Measurements from ENCODE around the gene SEC14L1.
"Not testable (repeated sequence)": the region's sequence is repeated elsewhere in the genome, so short reads cannot be mapped to it uniquely, and the experiment has no call there.

The SEC14L1 gene

GRCh38 chr17:77237232-77238008, 96.7 kb downstream of the SEC14L1 start:
- no peak for DNase-seq (ENCODE audit: low spot score)

GRCh38 chr17:77240976-77241375, 100.2 kb downstream of the SEC14L1 start:
- DNase-seq (ENCODE audit: low spot score), result no peak

DNA sequence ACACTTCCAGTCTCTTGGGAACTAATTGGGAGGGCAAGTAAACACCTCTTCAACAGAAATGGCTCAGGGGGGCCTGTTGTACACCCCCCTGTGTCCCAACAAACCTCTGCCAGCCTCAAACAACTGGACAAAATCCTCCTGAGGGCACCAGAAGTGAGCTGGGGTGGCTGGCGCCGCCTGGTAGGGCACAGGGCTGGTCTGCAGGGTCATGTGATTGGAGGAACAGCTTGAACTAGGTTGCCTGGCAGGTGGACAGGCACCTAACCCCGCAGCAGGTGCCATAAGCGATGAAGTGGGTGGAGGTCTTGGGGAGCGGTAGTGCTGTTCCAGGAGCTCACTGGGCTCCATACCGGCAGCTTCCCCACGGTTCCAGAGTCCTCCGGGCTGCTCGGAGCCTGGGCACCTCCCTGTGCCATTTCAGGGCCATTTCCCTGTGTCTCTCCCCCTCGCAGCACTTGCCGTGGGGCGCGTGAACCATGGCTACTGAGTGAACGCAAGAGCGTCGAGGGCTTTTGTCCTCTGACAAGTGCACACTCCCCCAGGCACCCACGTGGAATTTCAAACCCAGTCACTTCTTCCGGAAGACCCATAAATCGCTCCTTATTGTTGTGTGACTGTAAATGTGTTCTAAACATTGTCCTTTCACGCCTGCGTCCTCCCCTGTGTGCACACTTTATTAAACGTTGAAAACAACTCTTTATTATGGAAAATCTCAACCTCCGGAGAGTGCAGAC, 101.5 kb downstream of the SEC14L1 start:
- no peak for DNase-seq (ENCODE audit: low spot score)

- DNase-seq (ENCODE audit: low spot score), result no peak
Measured at GRCh38 chr17:77245162-77245926, 104.6 kb downstream of the SEC14L1 start.

- DNase-seq (ENCODE audit: low spot score), result no peak
Measured at GRCh38 chr17:77246110-77247047, 105.6 kb downstream of the SEC14L1 start.

GRCh38 chr17:77247048-77247541, 106.3 kb downstream of the SEC14L1 start:
- DNase-seq (ENCODE audit: low spot score), result peak; percentile 83

DNA sequence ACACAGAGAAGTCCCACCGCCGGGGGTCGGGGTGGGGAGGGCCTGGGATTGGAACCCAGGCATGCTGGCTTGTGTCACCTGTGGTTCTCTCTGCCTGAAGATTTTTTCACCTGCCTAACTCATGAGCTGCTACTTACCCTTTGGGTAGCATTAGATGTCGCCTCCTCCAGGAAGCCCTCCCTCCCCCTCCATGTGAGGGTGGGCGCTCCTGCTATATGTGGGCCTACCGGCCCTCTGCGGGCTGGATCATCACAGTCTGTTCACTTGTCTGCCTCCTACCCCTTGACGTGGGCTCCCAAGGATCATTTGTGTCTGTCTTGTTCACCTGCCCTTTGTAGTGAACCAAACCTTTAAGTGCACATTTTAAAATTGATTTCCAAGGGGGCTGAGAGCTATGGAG, 106.8 kb downstream of the SEC14L1 start:
- DNase-seq (ENCODE audit: low spot score), result no peak

GRCh38 chr17:77248216-77249114, 107.7 kb downstream of the SEC14L1 start:
- DNase-seq (ENCODE audit: low spot score), result no peak

DNA sequence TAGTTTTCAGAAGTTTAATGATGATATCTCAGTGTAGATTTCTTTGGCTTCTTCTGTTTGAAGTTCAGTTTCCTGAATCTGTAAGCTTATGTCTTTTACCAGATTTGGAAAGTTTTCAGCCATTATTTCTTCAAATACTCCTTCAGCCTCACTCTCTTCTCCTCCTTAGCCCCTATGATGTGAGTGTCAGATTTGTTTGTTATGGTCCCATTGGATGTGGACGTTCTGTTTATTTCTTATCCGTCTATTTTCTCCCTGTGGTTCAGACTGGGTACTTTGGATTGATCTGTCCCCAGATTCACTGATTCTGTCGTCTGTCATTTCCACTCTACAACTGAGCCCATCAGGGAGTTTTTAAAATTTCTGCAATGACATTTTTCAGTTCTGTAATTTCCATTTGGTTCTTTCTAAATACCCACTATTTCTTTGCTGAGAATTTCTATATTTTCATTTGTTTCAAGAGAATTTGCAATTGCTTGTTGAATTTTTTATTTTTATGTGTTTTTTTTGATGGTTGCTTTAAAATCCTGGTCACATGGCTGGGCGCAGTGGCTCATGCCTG, 110.9 kb downstream of the SEC14L1 start:
- no peak for DNase-seq (ENCODE audit: low spot score)

DNA sequence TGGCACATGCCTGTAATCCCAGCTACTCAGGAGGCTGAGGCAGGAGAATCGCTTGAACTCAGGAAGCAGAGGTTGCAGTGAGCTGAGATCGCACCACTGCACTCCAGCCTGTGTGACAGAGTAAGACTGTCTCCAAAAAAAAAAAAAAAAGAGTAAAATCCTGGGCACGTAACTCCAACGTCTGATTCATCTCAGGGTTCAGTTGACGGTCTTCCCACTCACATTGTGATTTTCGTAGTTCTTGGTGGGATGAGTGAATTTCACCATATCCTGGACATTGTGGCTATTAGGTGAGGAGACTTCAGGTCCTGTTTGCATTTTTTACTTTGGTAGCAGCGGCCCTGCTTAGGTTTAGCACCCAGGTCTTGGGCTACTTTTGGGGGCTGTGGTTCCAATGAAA, 111.5 kb downstream of the SEC14L1 start:
- not testable (repeated sequence) for DNase-seq (ENCODE audit: low spot score)

GRCh38 chr17:77253611-77254051, 112.9 kb downstream of the SEC14L1 start:
- DNase-seq (ENCODE audit: low spot score), result no peak

DNA sequence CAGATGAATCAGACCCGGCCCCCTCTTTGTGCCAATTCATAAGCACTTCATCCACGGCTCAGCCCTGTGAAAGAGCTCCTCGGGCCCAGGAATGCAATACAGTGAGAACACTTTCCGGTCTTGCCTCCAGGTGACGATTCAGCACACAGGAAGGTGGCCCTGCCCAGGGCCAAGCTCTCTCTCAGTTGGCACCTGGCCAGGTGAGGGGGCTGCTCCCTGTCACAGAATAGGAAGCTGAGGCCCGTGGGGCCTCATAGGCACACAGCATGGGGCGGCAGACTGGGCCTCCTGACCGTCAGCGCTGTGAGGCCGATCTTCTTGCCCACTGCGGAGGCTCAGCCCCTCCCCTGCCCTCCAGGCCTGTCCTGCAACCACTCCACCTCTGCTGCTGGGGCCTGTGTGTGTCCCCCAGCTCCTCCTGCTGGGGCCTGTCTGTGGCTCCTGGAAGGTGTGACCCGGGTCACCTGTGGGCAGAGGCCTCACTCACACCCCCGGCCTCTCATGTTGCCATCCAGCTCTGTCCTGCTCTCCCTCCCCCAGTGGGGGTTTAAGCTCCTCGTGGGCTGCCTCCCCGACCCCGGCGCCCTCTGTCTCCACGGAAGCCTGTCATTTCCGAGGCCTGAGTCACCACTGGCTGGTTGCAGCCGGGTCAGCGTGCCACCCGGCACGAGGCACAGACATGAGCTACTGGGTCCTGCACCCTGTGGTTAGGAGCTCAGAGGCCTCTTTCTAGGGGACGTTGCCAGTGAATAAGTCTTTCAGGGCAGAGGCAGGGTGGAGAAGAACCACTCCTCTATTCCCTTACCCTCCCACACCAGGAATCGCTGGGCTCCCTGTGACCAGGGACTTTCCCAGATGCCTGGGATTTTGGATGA, 114.4 kb downstream of the SEC14L1 start:
- no peak for DNase-seq (ENCODE audit: low spot score)

DNA sequence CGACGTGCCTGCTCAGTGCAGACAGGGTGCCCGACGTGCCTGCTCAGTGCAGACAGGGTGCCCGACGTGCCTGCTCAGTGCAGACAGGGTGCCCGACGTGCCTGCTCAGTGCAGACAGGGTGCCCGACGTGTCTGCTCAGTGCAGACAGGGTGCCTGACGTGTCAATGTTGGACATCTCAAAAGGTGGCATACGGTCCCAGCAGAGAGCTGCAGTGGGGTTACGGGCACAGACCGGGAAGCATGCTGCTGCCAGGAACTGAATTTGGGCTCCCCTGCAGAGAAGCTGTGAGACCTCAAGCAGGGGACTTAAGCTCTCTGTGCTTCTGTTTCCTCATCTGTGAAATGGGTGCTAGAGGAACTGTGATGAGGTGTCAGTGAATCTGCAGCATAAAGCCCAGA, 115.2 kb downstream of the SEC14L1 start:
- DNase-seq (ENCODE audit: low spot score), result not testable (repeated sequence)

GRCh38 chr17:77256710-77257109, 115.9 kb downstream of the SEC14L1 start:
- no peak for DNase-seq (ENCODE audit: low spot score)

DNA sequence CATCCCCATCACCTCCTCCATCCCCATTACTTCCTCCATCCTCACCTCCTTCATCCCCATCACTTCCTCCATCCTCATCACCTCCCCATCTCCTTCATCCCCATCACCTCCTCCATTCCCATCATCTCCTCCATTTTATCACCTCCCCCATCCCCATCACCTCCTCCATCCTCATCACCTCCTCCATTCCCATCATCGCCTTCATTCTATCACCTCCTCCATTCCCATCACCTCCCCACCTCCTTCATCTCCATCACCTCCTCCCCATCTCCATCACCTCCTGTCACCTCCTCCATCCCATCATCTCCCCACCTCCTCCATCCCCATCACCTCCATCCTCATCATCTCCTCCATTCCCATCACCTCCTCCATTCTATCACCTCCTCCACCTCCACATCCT, 116.4 kb downstream of the SEC14L1 start:
- DNase-seq (ENCODE audit: low spot score), result no peak

GRCh38 chr17:77257596-77258458, 117.1 kb downstream of the SEC14L1 start:
- no peak for DNase-seq (ENCODE audit: low spot score)

GRCh38 chr17:77258638-77259037, 117.9 kb downstream of the SEC14L1 start:
- DNase-seq (ENCODE audit: low spot score), result no peak
